ENCODE data around the gene SLCO3A1. TPM values are rescaled to one million over a fixed set of nuclear protein-coding genes. Genes with fewer than 3 reads are reported as not detected.

The SLCO3A1 gene
- total and polyA plus RNA-seq, 12 donors: 33.9 to 57.2 (median 46.4) TPM

DNA sequence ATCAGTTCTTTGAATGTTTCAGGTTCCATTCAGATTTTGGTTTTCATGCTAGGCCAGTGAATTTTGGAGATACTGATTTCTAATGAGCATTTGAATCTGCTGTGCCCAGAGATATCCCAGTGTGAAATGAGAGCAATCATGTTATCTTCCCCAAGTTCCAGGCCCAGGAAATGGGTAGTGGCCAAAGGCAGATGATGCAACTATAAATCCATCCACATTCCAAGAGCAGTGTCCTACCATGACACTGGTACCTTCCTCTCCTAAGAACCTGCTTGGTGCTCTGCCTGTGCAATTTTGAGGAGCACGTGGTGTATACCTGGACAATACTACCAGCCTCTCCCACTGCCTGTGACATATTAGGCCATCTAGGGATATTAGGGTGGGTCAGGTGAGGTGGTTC is 186.8 kb downstream of the SLCO3A1 start:
- TF ChIP-seq, protein P1, sequence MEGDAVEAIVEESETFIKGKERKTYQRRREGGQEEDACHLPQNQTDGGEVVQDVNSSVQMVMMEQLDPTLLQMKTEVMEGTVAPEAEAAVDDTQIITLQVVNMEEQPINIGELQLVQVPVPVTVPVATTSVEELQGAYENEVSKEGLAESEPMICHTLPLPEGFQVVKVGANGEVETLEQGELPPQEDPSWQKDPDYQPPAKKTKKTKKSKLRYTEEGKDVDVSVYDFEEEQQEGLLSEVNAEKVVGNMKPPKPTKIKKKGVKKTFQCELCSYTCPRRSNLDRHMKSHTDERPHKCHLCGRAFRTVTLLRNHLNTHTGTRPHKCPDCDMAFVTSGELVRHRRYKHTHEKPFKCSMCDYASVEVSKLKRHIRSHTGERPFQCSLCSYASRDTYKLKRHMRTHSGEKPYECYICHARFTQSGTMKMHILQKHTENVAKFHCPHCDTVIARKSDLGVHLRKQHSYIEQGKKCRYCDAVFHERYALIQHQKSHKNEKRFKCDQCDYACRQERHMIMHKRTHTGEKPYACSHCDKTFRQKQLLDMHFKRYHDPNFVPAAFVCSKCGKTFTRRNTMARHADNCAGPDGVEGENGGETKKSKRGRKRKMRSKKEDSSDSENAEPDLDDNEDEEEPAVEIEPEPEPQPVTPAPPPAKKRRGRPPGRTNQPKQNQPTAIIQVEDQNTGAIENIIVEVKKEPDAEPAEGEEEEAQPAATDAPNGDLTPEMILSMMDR (IDR thresholded peaks at IDR 0.05): no peak
- Histone ChIP-seq H3K27ac (no peak overlapping the region), H3K4me3 (no peak overlapping the region), H3K36me3 (no peaks in the 10 kb centered on the region), H3K9me3 (peaks cover 0 to 6% (median 0%) of the 10 kb centered on the region in 11 donors), H3K4me1 (peaks cover 3 to 60% (median 40%) of the 10 kb centered on the region in 9 donors), H3K27me3 (no peaks in the 10 kb centered on the region)
- no peak for ATAC-seq
- WGBS, 2 donors: 93 to 96% methylated on average over 1 of the region's 1 CpG
- no peak for DNase-seq
- intact Hi-C loops (cut with DNase I): loop anchor here in 1 of 10 donors (10.0 kb wide), 1 partner anchor 56 kb away; no protein-coding TSS in a partner anchor

DNA sequence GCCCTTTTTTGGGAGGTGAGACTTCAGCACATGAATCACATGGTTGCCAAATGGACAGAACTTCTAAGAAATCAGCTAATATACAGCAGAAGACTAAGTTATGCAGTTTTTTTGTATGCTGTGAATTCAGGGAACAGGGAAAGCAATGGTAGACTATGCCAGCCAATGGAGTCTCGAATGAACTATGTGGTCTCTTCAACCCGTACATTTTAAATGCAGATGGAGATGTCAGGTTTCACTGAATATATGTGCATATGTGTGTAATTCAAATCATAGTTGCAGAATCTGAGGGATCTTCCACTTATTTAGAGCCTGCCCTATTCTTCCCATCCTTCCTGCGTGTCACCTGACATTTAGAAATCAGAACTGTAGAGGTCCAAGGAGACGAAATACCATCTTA is 187.9 kb downstream of the SLCO3A1 start:
- Histone ChIP-seq H3K27me3 (no peaks in the 10 kb centered on the region), H3K36me3 (no peaks in the 10 kb centered on the region), H3K27ac (no peak overlapping the region), H3K9me3 (peaks cover 0 to 6% (median 0%) of the 10 kb centered on the region in 11 donors), H3K4me3 (no peak overlapping the region), H3K4me1 (peaks cover 3 to 51% (median 33%) of the 10 kb centered on the region in 9 donors)
- TF ChIP-seq, protein P1 (IDR thresholded peaks at IDR 0.05): no peak
- DNase-seq: no peak
- 97 to 98% methylated on average over 4 of the region's 4 CpGs for WGBS, 2 donors
- no peak for ATAC-seq
- intact Hi-C loops (cut with DNase I): loop anchor here in 1 of 10 donors (10.0 kb wide), 1 partner anchor 57 kb away; no protein-coding TSS in a partner anchor

DNA sequence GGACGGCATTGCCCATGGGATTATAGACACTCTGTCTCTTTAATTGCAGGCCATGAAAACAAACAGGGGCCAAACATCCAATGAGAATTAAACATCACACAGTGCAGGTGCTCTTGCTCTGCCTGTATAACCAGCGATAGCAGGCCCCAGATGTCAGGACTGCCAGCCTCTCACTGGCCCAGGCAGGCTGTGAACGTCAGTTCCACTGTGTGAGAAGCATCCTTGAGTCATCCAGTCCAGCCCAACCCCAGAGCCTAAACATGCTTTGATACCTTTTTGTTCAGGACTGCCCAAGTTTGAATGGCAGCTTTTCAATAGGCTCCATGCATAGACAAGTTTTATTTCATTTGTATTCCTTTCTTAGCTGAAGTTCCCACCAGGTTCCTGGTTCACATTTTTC is 189.8 kb downstream of the SLCO3A1 start:
- 89 to 91% methylated on average over 3 of the region's 3 CpGs for WGBS, 2 donors
- no peaks in the 10 kb centered on the region for H3K36me3 ChIP-seq
- TF ChIP-seq, protein P1 (IDR thresholded peaks at IDR 0.05): no peak
- H3K4me3 ChIP-seq: no peak overlapping the region
- H3K9me3 ChIP-seq: peaks cover 0 to 6% (median 0%) of the 10 kb centered on the region in 11 donors
- no peak for ATAC-seq
- peaks cover 3 to 42% (median 20%) of the 10 kb centered on the region in 9 donors for H3K4me1 ChIP-seq
- no peak overlapping the region for H3K27ac ChIP-seq
- DNase-seq: no peak
- intact Hi-C loops (cut with DNase I): loop anchor here in 1 of 10 donors (10.0 kb wide), 1 partner anchor 58 kb away; no protein-coding TSS in a partner anchor
- no peaks in the 10 kb centered on the region for H3K27me3 ChIP-seq

DNA sequence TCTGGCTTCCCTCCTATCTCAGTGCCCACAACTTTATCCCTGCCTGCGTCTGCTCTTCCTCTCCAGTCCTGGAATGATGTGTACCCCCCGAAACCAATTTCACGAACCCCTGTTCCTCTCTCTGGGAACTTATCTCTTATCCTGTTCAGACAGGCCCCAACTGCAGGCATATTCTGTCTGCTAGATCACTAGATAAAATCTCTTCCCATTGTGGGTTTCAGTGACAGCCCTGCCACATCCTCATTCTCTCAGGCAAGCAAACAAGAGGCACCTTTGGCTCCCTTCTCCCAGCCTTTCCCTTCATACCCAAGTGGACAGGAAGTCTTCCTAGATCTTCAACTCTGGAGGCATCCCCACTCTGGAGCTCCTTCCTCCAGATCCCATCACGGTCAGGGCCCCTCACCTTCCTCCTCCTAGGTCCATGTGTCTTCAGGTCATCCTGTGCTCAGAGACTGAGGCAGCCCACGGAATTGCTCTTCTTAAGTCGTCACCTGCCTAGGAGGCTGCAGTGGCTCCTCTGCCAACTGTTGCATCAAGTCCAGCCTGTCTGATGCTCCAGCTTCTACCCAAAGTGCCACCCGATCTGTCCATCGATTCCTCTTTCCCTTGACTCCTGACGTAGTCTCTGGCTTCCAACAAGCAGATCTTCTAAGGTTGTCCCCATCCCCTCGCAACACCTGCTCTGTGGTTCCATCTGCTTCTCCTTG is 190.8 kb downstream of the SLCO3A1 start:
- intact Hi-C loops (cut with DNase I): loop anchor here in 1 of 10 donors (10.0 kb wide), 1 partner anchor 60 kb away; no protein-coding TSS in a partner anchor
- DNase-seq (no peak), ATAC-seq (no peak)
- TF ChIP-seq, protein P1 (IDR thresholded peaks at IDR 0.05): no peak
- WGBS, 2 donors: 84 to 89% methylated on average over 10 of the region's 10 CpGs
- peak overlapping the region in 1 of 10 donors; percentile 4 for H3K27ac ChIP-seq
- H3K4me1 ChIP-seq: peaks cover 10 to 53% (median 26%) of the 10 kb centered on the region in 9 donors
- no peaks in the 10 kb centered on the region for H3K36me3 ChIP-seq
- no peak overlapping the region for H3K4me3 ChIP-seq
- H3K27me3 ChIP-seq: no peaks in the 10 kb centered on the region
- H3K9me3 ChIP-seq: no peaks in the 10 kb centered on the region

All from heart right ventricle (tissue), 16 donors.